Middle frontal gyrus (tissue), 1 donor: Measurements from ENCODE around the gene CCDC102B.
"Not testable (repeated sequence)": the region's sequence is repeated elsewhere in the genome, so short reads cannot be mapped to it uniquely, and the experiment has no call there.

Experiments used
- DNase-seq: peaks from one replicate; pipeline ENCODE4 v3.0.0-alpha.2; 2015; ENCODE audit warnings: low spot score; ENCODE audit errors: extremely low spot score

Gene CCDC102B

GRCh38 chr18:68826121-68826520 is 28.2 kb downstream of the CCDC102B start:
- no peak for DNase-seq

DNA sequence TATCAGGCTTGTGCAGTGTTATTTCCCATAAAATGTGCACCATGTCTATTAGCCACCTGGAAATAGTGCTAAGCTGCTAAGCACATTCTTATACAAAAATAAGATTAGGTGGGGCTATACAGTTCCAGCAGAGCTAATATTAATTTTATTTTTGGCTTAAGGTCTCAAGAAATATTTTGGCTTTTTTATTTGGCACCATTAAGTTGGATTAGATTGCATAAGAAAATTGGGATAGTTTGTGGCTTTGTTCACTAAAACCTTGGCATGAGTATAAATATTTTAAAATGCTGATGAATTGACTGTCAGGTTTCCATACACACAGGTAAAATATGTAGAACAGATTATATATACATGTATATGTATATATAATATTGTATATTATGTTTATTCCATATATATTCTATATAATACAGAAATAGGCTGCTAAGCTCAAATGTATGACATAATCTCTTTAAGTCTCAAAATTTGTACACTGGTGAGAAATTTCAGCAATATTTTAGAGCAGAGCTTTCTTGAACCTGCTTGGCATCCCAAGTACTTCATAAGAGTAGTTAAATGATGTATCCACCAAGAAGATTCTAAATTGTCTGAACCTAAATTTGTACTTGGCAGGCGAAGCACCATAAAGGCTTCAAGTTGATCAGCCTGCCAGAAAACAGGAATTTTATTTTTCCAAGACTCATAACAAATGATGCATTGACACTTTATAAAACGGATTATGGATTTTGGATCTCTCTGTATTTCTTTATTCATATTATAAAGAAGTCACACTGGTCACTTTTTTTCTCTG is 32.6 kb downstream of the CCDC102B start:
- DNase-seq, result no peak

GRCh38 chr18:68833756-68834155 is 35.9 kb downstream of the CCDC102B start:
- DNase-seq, result no peak

DNA sequence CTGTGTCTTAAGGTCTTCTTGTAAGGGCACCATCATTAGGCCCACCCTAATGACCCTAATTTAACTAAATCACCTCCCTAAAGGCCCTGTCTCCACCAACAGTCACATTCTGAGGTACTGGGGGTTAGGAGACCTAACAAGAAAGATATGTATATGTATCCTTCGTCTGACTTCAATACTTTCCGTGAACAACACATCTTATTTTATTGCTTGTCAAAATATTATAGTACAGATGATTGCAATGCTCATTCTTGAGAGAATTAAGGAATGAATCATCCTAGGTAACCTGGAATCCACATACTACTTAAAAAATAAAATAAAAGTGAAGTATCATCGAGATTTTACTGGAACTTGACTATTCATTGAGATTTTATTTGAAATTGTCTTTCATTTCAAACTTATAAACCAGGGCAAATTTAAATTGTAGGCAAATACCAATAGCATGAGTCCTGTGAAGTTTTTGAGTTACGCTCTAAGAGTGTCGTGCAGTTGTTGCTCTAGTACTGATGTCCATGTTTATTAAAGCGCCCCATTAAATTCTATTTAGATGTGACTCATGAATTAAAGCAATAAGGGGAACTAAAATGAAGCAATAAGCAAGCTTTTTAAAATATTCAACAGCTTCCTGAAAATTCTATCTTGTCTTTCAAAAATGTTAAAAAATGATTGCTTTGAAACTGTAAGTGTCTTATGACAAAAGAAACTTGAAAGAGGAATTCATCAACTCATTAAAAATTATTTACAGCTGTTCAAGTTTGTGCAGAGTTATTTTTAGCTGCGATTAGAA is 40.0 kb downstream of the CCDC102B start:
- no peak for DNase-seq

GRCh38 chr18:68839701-68840100 is 41.8 kb downstream of the CCDC102B start:
- DNase-seq, result no peak

GRCh38 chr18:68840554-68841263 is 42.8 kb downstream of the CCDC102B start:
- DNase-seq, result peak; percentile 60

DNA sequence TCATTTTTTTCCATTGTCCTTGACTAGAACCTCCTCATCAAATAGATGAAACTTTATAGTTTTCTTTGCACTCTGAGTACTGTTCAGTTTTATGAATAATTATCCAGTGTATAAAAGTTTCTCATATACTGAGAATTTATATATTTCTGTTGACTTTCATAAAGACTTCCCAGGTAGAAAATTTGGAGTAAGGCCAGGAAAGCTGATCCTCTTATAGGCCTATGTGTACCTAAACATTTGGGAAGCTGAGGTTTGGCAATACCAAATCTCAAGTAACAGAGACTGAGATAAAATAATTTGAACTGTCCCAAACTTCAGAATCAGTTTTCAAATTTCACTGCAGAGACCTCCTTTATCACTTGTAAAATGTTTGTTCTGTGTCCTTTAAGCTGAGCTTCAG is 43.4 kb downstream of the CCDC102B start:
- no peak for DNase-seq

GRCh38 chr18:68842951-68843350 is 45.1 kb downstream of the CCDC102B start:
- DNase-seq, result no peak

GRCh38 chr18:68843473-68844089 is 45.7 kb downstream of the CCDC102B start:
- no peak for DNase-seq

DNA sequence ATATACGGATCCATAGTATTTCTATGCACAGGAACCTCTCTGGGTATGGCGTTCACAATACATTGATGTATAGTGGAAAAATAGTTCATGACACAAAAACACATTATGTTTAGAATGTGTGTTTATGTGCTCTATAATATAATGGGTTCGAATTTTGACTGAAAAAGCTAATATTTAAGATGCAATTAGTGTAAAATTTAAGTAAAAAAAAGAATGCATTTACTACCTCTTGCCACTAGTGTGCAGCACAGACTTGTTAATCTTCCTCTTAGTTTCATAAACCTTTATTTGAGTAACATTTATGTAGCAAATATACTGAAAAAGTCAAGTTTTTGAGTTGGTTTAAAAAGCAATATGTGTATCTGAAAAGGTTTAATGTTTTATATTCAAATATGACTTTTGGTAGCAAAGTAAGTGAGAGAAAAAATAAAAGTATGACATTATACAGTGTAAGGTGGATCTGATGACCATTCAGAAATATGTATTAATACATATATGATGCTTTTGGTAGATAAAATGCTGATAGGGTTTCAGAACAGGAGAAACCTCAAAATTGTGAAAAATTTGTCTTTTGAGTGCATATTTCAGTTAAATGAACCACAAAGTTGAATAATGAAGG is 49.4 kb downstream of the CCDC102B start:
- DNase-seq, result no peak

GRCh38 chr18:68848242-68848641 is 50.4 kb downstream of the CCDC102B start:
- no peak for DNase-seq

- no peak for DNase-seq
Observed at GRCh38 chr18:68854786-68855391, 57.0 kb downstream of the CCDC102B start.

GRCh38 chr18:68855491-68855890 is 57.6 kb downstream of the CCDC102B start:
- DNase-seq, result no peak

- no peak for DNase-seq
Observed at GRCh38 chr18:68861365-68861764, 63.5 kb downstream of the CCDC102B start.

DNA sequence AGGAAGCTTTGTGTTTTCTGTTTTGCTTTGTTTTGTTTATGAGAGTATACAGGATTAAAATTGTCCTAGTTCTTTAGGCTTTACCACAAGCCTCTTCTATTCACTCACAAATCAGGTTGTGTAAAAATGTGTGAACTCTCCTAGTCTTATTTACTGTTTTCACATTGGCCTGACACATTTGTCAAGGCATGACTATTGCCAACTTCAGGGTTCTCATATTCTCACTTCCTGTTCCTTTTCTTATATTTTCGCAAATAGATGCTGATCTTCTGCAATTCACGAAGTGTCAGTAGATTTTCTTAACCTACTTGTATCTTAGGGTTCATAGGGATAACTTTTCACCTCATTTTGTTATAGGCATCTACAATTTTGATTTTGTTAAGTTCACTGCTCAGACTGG is 67.1 kb downstream of the CCDC102B start:
- DNase-seq, result no peak

DNA sequence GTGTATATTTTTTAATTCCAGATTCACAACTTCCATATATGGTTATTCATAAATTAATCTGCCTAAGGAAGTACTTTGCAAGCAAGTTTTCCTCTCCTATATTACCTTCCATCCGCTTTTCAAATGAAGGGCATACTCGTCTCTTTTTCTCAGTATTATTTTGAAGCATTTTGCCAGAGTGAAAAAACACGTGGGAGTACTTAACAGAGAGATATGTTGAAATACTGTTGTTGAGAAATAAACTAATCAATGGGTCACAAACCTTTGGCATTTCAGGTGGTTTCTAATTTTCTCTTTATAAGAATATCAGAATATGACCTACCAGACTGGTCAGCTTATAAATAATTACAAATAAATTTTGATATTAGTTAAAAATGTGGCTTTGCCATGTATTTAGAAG is 67.6 kb downstream of the CCDC102B start:
- DNase-seq, result no peak

DNA sequence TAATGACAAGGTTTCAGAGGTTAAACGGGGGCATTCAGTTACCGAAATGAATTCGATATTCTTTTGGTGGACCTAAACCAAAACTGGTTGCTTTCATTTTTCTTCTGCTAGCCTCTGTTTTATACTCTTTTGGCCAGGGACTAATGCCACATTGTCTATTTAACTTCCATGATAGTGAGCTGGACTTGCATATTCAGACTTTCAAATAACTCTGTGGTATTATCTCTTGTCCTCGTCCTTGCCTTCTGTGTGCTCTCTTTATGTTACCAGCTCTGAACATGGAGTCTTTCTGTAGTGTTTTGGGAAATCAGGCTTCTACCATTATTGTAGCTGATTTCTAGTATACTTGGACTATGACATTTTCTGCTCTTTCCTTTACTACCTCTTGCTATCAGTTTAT is 75.1 kb downstream of the CCDC102B start:
- DNase-seq, result no peak

GRCh38 chr18:68874361-68874760 is 76.5 kb downstream of the CCDC102B start:
- no peak for DNase-seq

- DNase-seq, result not testable (repeated sequence)
Observed at GRCh38 chr18:68879947-68880346, 82.1 kb downstream of the CCDC102B start.

DNA sequence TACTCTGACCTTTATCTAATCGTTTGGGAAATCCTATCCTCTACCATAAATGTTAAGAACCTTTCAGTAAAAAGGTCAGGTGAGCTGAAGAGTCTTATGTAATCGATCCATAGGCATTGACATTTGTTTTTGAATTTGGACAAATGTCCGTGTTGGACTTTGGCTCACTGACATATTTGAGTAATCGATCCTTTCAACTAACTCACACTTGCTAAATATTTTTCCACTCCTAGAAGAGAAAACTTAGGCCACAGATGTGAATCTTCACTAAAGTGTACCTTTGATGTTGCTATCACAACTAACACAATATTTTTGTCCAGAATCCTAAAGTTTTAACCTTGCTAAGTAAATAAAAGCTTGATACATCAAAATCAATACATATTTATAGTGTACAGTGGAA is 89.5 kb downstream of the CCDC102B start:
- no peak for DNase-seq

DNA sequence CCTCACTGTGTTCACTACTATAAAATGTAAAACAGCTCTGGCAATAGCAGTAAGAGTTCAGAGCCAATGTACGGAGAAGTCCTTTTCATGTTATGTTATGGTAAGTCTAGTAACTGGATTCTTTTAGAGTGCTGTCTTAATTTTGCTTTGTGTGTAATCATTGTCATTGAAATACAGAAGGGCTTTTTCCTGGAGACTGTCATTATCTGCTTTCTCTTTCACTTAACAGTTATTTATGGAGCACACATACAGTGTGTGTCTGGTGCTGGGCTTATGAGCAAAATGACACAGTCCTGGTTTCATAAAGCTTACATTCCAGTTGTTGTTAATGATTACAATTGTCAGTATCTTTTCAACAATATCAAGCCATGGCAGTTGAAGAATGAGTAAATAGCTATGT is 95.5 kb downstream of the CCDC102B start:
- no peak for DNase-seq
